Measurements from ENCODE around the gene TNIP1. TPM values are rescaled to one million over a fixed set of nuclear protein-coding genes. Genes with fewer than 3 reads are reported as not detected.

TNIP1 gene
- total and polyA plus RNA-seq, 10 donors: 67.7 to 260 (median 199) TPM

DNA sequence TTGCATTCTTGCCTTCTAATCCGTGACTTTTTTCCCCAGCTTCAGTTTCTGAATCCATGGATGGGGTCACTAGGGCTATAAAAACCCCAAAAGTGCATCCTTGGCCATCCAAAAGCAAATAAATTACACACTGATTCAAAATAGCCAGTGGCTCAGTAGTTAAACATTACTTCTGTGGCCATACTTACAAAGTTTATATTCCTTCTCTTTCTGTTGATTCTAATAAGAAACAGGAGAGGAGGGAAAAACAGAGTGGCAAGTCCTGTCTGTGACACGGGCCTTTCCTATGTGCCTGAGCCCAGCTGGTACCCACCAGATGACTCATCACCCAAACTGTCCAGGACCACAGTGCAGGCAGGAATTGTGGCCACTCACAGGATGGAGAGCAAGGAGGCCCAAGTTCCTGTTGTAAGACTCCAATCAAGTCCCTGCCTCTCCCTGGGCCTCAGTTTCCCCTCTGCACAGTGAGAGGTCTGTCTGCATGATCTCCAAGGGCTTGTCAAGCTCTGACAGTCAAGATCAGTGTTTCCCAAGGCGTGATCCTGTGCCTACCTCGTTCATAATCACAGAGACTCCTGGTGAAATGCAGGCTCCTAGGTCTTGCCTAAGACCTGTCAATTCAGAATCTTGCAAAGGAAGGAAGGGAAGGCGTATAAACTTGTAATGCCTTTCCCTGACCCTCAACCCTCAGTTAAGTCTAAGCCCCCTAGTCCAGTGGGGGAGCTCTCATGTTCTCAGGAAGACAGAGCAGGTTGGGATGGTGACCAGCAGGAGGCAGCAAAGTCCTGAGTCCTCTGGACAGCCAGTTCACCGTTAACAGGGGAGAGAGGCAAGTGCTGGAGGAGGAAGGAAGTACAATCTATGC, 29.5 kb downstream of the TNIP1 start:
- Histone ChIP-seq H3K27ac (peak overlapping the region in 7 of 8 donors; percentile 12 to 95 (median 69)), H3K4me3 (no peak overlapping the region), H3K9me3 (no peaks in the 10 kb centered on the region), H3K4me1 (peaks cover 5 to 76% (median 39%) of the 10 kb centered on the region in 6 donors), H3K36me3 (peaks cover 0 to 99% (median 87%) of the 10 kb centered on the region in 6 donors), H3K27me3 (replicated peaks in 1 of 7) (no peaks in the 10 kb centered on the region)
- TF ChIP-seq, protein P1, sequence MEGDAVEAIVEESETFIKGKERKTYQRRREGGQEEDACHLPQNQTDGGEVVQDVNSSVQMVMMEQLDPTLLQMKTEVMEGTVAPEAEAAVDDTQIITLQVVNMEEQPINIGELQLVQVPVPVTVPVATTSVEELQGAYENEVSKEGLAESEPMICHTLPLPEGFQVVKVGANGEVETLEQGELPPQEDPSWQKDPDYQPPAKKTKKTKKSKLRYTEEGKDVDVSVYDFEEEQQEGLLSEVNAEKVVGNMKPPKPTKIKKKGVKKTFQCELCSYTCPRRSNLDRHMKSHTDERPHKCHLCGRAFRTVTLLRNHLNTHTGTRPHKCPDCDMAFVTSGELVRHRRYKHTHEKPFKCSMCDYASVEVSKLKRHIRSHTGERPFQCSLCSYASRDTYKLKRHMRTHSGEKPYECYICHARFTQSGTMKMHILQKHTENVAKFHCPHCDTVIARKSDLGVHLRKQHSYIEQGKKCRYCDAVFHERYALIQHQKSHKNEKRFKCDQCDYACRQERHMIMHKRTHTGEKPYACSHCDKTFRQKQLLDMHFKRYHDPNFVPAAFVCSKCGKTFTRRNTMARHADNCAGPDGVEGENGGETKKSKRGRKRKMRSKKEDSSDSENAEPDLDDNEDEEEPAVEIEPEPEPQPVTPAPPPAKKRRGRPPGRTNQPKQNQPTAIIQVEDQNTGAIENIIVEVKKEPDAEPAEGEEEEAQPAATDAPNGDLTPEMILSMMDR (IDR thresholded peaks at IDR 0.05 in 8 of 11, conservative IDR thresholded peaks at IDR 0.05 in 3 of 11): peak; percentile 58 to 95 (median 86)
- TF ChIP-seq POLR2AphosphoS5 (IDR thresholded peaks at IDR 0.05) (peak in 1 of 3 donors; percentile 79), POLR2A (IDR thresholded peaks at IDR 0.05) (no peak)
- WGBS, 5 donors: 53 to 70% (median 62%) methylated on average over 6 of the region's 6 CpGs
- DNase-seq: peak; percentile 91
- intact Hi-C loops (cut with DNase I; ENCODE audit: low total_unique reads): loop anchor here (5.0 kb wide), 1 partner anchor 66 kb away; no protein-coding TSS in a partner anchor

- H3K27me3 ChIP-seq (replicated peaks in 1 of 7): no peaks in the 10 kb centered on the region
- no peak for TF ChIP-seq POLR2AphosphoS5 (IDR thresholded peaks at IDR 0.05)
- TF ChIP-seq, protein P1 (IDR thresholded peaks at IDR 0.05 in 8 of 11, conservative IDR thresholded peaks at IDR 0.05 in 3 of 11): peak in 1 of 11 experiments; percentile 21
- peaks cover 0 to 99% (median 88%) of the 10 kb centered on the region in 6 donors for H3K36me3 ChIP-seq
- no peaks in the 10 kb centered on the region for H3K9me3 ChIP-seq
- intact Hi-C loops (cut with DNase I; ENCODE audit: low total_unique reads): no loop called here
- no peak overlapping the region for H3K4me3 ChIP-seq
- WGBS, 5 donors: 57 to 83% (median 73%) methylated on average over 7 of the region's 7 CpGs
- peaks cover 5 to 50% (median 29%) of the 10 kb centered on the region in 6 donors for H3K4me1 ChIP-seq
- no peak for DNase-seq
- no peak overlapping the region for H3K27ac ChIP-seq
Measured at GRCh38 chr5:151048526-151048925, 32.3 kb downstream of the TNIP1 start.

DNA sequence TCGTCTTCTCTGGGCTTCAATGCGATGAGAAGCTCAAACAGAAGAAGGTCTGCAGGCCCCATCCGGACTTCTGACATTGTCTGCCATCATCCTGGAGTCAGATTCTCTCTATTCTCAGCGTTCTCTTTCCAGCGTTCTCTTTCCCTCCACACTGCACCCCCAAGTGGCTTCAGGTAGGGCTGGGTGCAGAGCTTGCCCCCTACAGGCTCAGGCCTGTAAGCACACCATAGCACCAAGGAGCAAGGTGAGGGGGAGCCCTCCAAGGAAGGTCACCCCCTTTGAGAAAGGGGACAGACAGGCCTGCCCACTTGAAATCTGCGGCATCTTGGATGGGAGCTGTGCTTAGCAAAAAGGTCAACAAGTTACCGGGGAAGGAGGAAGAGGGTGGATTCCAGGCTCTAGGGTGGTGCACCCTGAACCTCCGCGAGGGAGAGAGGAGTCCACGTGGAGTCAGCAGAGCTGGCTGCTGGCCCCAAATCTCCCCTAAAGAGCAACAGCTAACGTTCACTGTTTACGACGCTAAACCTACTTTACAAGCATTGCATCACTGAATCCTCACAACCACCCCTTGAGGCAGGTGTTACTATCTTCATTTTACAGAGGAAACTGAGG, 32.9 kb downstream of the TNIP1 start:
- TF ChIP-seq, protein P1 (IDR thresholded peaks at IDR 0.05 in 8 of 11, conservative IDR thresholded peaks at IDR 0.05 in 3 of 11): peak; percentile 49 to 84 (median 76)
- peak in 2 of 3 donors; percentile 45 to 47 for TF ChIP-seq POLR2AphosphoS5 (IDR thresholded peaks at IDR 0.05)
- no peak for TF ChIP-seq POLR2A (IDR thresholded peaks at IDR 0.05)
- peak overlapping the region in 2 of 8 donors; percentile 6 to 31 for H3K27ac ChIP-seq
- H3K4me3 ChIP-seq: no peak overlapping the region
- peaks cover 5 to 44% (median 26%) of the 10 kb centered on the region in 6 donors for H3K4me1 ChIP-seq
- H3K36me3 ChIP-seq: peaks cover 0 to 100% (median 90%) of the 10 kb centered on the region in 6 donors
- no peaks in the 10 kb centered on the region for H3K27me3 ChIP-seq (replicated peaks in 1 of 7)
- H3K9me3 ChIP-seq: no peaks in the 10 kb centered on the region
- no peak for DNase-seq
- 54 to 77% (median 72%) methylated on average over 13 of the region's 13 CpGs for WGBS, 5 donors
- intact Hi-C loops (cut with DNase I; ENCODE audit: low total_unique reads): no loop called here

All from spleen (tissue), 11 donors.